Measurements from ENCODE around the gene NR1H3.

DNA sequence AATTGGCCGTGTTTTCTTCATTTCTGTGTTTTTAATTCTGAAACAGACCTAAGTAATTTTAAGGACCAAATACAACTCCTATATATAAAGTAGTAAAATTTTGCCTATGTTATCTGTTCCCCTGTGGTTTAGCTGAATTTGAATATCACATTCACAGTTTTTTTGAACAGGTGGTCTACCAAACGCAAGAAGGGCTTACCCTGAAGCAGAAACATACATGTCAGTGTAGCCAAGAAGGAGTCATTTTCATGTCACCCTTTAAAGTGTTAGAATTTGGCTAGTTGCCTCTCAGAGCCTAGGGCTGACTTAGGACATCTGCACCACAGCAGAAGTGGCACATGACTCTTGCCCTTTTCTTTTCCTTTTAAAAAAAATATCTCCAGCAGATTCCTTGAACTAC, 60.4 kb downstream of the NR1H3 start:
- TF ChIP-seq, protein P1, sequence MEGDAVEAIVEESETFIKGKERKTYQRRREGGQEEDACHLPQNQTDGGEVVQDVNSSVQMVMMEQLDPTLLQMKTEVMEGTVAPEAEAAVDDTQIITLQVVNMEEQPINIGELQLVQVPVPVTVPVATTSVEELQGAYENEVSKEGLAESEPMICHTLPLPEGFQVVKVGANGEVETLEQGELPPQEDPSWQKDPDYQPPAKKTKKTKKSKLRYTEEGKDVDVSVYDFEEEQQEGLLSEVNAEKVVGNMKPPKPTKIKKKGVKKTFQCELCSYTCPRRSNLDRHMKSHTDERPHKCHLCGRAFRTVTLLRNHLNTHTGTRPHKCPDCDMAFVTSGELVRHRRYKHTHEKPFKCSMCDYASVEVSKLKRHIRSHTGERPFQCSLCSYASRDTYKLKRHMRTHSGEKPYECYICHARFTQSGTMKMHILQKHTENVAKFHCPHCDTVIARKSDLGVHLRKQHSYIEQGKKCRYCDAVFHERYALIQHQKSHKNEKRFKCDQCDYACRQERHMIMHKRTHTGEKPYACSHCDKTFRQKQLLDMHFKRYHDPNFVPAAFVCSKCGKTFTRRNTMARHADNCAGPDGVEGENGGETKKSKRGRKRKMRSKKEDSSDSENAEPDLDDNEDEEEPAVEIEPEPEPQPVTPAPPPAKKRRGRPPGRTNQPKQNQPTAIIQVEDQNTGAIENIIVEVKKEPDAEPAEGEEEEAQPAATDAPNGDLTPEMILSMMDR (IDR thresholded peaks at IDR 0.05), result no peak
- no peak for TF ChIP-seq POLR2A (IDR thresholded peaks at IDR 0.05)
